Activated CD4-positive, CD25-positive, alpha-beta regulatory T cell (primary cell): ENCODE results near the gene RGS5.
"Not testable (repeated sequence)": the region's sequence is repeated elsewhere in the genome, so short reads cannot be mapped to it uniquely, and the experiment has no call there.

Experiments used
- DNase-seq, 4 experiments: peaks; one replicate each; lab custom pipeline; 2025; lab: John Stamatoyannopoulos, UW

RGS5 gene

GRCh38 chr1:163202833-163203451 is at the start of gene RGS5:
RGS5 (minus strand) TSS chr1:163202916; CDS start chr1:163202835, 81 bp downstream.
- DNase-seq: no peak

DNA sequence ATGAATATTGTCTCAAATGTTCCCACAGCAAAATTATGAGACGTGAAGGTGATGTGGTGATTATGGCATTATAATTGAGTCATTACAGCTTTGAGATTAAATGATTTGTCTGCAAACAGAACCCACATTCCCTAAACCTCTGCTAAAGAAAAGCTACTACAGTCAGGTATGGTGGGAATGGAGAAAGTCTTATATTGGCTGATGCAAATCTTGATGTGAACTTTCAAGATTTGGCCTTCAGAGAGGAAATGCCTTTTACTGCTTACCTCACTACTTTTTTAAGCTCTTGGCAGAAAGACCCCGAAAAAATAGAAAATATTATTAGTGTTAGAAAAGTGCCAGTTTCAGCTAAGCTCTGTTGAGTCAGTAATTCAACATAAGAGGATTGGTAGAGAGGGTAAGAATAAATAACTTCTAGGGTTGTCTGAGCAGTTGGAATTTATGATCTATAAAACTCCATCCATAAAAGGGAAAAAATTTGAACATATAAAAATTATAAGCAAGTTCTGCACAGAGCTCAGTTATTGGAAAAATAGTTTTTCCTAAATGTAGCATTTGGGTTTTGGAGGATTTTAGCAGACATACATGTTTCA is 47.8 kb upstream of the RGS5 start:
- DNase-seq: no peak

GRCh38 chr1:163248064-163248463 is 45.3 kb upstream of the RGS5 start:
- no peak for DNase-seq

- not testable (repeated sequence) for DNase-seq
These were observed 41.9 kb upstream of the RGS5 start for GRCh38 chr1:163244648-163245047.

DNA sequence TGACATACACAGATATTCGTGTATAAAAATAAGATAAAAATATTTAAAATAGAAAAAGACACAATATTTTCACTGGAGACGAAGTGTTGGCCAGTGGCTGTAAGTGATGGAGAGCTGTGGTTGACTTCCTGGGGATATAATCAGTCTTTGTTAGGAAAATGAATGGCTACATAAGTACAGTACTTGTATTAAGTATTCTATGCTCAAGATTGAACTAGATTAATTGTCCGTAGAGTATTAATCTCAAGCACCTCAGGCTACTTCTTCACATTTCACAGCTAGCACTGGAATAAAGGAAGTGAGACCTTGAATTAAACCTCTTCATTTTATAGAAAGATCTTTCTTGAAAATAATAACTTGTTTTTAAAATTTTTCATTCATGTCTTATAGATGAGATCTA is 39.0 kb upstream of the RGS5 start:
- DNase-seq: no peak

DNA sequence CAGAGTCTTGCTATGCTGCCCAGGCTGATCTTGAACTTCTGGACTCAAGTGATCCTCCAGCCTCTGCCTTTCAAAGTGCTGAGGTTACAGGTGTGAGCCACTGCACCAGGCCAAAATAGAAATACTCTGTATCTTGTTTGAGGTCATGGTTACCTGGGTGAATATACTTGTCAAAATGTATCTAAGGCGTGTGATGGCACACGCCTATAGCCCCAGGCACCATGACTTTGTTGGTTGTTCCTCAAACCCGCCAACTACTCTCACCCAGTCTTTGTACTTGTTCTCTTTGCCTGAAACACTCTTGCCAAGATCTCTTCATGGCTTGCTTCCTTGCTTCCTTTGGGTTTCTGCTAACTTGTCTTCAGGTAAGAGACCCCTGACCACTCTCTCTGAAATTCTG is 38.0 kb upstream of the RGS5 start:
- no peak for DNase-seq

DNA sequence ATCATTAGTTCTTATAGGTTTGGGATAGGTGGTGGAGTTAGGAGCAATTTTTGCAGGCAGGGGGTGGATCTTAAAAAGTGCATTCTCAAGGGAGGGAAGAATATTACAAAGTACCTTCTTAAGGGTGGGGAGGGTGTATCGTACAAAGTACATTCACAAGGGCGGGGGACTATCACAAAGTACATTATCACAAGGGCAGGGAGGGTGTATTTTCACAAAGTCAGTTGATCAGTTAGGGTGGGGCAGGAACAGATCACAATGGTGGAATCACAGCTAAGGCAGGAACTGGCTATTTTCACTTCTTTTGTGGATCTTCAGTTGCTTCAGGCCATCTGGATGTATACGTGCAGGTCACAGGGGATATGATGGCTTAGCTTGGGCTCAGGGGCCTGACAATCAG is 30.9 kb upstream of the RGS5 start:
- DNase-seq: not testable (repeated sequence)

GRCh38 chr1:163231385-163231784 is 28.7 kb upstream of the RGS5 start:
- DNase-seq: no peak

DNA sequence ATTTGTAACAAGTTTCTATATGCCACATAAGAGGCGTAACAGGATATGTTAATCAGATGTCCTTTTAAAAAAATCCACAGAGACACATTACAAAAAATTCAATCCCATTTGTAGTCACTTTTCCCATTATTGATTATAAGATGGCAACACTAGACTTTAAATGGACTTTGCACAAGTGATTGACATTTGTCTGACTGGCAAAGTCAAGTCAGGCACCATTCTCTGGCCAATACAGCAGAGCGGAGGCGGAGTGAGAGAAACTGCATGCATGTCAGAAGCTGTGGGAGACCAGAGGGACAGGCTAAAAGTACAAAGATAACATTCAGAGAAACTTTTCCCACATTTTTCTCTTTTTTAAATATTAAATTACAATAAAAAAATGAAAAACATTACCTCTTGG is 28.1 kb upstream of the RGS5 start:
- no peak for DNase-seq

GRCh38 chr1:163228271-163228670 is 25.6 kb upstream of the RGS5 start:
- not testable (repeated sequence) for DNase-seq

DNA sequence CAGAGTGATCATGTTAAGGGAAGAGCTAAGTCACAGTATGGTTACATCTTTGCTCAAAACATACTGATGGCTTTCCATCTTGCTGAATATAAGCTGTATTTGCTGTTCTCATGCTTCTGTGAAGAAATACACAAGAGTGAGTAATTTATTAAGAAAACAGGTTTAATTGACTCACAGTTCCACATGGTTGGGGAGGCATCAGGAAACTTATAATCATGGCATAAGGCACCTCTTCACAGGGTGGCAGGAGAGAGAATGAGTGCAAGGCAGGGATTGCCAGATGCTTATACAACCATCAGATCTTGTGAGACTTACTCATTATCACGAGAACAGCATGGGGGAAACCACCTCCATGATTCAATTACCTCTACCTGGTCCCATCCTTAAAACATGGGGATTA is 24.4 kb upstream of the RGS5 start:
- DNase-seq: no peak

- no peak for DNase-seq
These were observed 10.9 kb upstream of the RGS5 start for GRCh38 chr1:163213626-163214025.

GRCh38 chr1:163211667-163212066 is 9.0 kb upstream of the RGS5 start:
- no peak for DNase-seq

- no peak for DNase-seq
These were observed 2.8 kb upstream of the RGS5 start for GRCh38 chr1:163205513-163205912.

- no peak for DNase-seq
These were observed 845 bp upstream of the RGS5 start for GRCh38 chr1:163203561-163203960.

DNA sequence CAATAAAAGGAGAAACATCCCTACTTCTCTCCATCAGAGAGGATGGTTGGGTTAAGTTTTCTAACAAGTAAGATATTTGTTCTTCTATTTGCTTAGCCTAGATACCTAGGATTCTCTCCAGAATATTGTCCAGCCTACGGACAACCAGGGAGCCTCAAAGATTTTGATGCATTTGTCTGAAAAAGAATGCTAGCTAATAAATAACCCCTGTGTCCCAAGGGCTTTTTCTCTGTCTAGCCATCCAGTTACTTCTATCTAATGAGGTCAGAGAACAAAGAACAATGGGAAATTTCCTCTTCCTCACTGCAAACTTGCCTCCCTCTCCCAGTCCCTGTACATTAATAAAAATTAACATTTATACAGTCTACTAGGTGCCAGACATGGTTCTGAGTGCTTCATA is 810 bp downstream of the RGS5 start:
- no peak for DNase-seq

- no peak for DNase-seq
These were observed 5.7 kb downstream of the RGS5 start for GRCh38 chr1:163197022-163197421.

- no peak for DNase-seq
These were observed 6.3 kb downstream of the RGS5 start for GRCh38 chr1:163196449-163196787.

GRCh38 chr1:163195728-163196448 is 6.8 kb downstream of the RGS5 start:
- no peak for DNase-seq

DNA sequence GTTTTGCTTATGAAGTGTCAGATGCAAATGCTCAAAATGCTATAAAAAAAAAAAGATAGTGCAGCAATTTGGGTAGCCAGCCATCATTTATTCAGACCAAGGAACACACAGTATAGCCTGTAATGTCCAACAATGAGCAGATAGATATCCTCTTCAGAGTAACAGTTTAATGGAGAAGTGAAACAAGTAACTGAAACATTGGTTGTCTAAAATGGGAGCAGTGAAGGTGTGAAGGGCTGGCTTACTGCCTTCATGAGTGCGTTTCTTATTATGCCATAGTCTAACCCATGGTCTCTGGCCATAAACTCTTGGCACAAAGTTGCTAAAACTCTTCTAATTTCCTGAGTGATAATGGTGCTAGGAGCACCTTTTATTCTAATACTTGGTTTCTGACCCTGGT is 11.4 kb downstream of the RGS5 start:
- no peak for DNase-seq

GRCh38 chr1:163188947-163189346 is 13.8 kb downstream of the RGS5 start:
- no peak for DNase-seq

DNA sequence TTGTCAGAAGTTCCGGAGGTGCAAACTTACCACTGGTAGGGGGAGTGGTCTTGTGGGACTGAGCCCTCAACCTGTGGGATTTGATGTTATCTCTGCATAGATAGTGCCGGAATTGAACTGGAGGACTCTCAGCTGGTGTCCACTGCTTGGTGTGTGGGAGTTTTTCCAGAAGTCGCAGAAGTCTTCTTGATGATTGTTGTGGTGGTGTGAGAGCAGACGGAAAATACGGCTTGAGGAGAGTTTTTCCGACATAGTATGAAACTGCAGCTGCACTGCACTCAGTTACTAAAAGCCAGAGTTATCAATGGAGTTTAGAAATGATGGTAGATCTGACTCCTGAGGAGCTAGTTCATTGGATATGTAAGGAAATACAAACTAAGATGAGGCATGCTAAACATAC is 14.9 kb downstream of the RGS5 start:
- no peak for DNase-seq

GRCh38 chr1:163186862-163187261 is 15.9 kb downstream of the RGS5 start:
- no peak for DNase-seq
